ENCODE measurements around the gene TGM1.

- TF ChIP-seq FOXM1 (IDR thresholded peaks at IDR 0.05; ENCODE audit: borderline replicate concordance) (no peak), SP1 (IDR thresholded peaks at IDR 0.05) (no peak), BHLHE40 (IDR thresholded peaks at IDR 0.05; ENCODE audit: borderline replicate concordance) (no peak), TARDBP (IDR thresholded peaks at IDR 0.05) (no peak), ELF4 (IDR thresholded peaks at IDR 0.05) (no peak), HDGF (IDR thresholded peaks at IDR 0.05; ENCODE audit: borderline replicate concordance) (no peak), SUZ12 (IDR thresholded peaks at IDR 0.05) (no peak), FOXA1 (IDR thresholded peaks at IDR 0.05) (no peak), PKNOX1 (IDR thresholded peaks at IDR 0.05) (no peak), FOXK2 (IDR thresholded peaks at IDR 0.05) (no peak), NFRKB (IDR thresholded peaks at IDR 0.05) (no peak)
Observed at GRCh38 chr14:24311837-24312615, 49.0 kb upstream of the TGM1 start.

Data from HEK293T (cell line).